ENCODE measurements around the gene NHP2.

GRCh38 chr5:178163772-178164735, 10.4 kb upstream of the NHP2 start:
- TF ChIP-seq POLR2A (IDR thresholded peaks at IDR 0.05; ENCODE audit: low read depth, low read length) (no peak), POLR2AphosphoS5 (IDR thresholded peaks at IDR 0.05; ENCODE audit: low read depth, low read length) (no peak)
